ENCODE results near the gene SPANXD.
"Not testable (repeated sequence)": the region's sequence is repeated elsewhere in the genome, so short reads cannot be mapped to it uniquely, and the experiment has no call there.

The SPANXD gene

GRCh38 chrX:141698639-141699038 is at the start of gene SPANXD:
Gene SPANXD, minus strand, starts transcription at chrX:141698739. Its CDS starts 334 bp downstream, at chrX:141698405.
- DNase-seq (ENCODE audit: low read depth in 2 of 2, low spot score in 1 of 2), result not testable (repeated sequence)

- DNase-seq (ENCODE audit: low read depth in 2 of 2, low spot score in 1 of 2), result no peak
Observed at GRCh38 chrX:141742666-141743065, 44.1 kb upstream of the SPANXD start.

GRCh38 chrX:141736656-141737055 is 38.1 kb upstream of the SPANXD start:
- DNase-seq (ENCODE audit: low read depth in 2 of 2, low spot score in 1 of 2), result no peak

GRCh38 chrX:141733371-141733770 is 34.8 kb upstream of the SPANXD start:
- no peak for DNase-seq (ENCODE audit: low read depth in 2 of 2, low spot score in 1 of 2)

- DNase-seq (ENCODE audit: low read depth in 2 of 2, low spot score in 1 of 2), result no peak
Observed at GRCh38 chrX:141732031-141732430, 33.5 kb upstream of the SPANXD start.

- DNase-seq (ENCODE audit: low read depth in 2 of 2, low spot score in 1 of 2), result no peak
Observed at GRCh38 chrX:141724186-141724585, 25.6 kb upstream of the SPANXD start.

GRCh38 chrX:141714680-141715079 is 16.1 kb upstream of the SPANXD start:
- no peak for DNase-seq (ENCODE audit: low read depth in 2 of 2, low spot score in 1 of 2)

GRCh38 chrX:141701072-141701471 is 2.5 kb upstream of the SPANXD start:
- DNase-seq (ENCODE audit: low read depth in 2 of 2, low spot score in 1 of 2), result no peak

GRCh38 chrX:141673946-141674345 is 24.6 kb downstream of the SPANXD start:
- DNase-seq (ENCODE audit: low read depth in 2 of 2, low spot score in 1 of 2), result no peak

GRCh38 chrX:141669689-141670088 is 28.9 kb downstream of the SPANXD start:
- no peak for DNase-seq (ENCODE audit: low read depth in 2 of 2, low spot score in 1 of 2)

- no peak for DNase-seq (ENCODE audit: low read depth in 2 of 2, low spot score in 1 of 2)
Observed at GRCh38 chrX:141668371-141668770, 30.2 kb downstream of the SPANXD start.

GRCh38 chrX:141662781-141663180 is 35.8 kb downstream of the SPANXD start:
- DNase-seq (ENCODE audit: low read depth in 2 of 2, low spot score in 1 of 2), result no peak

- no peak for DNase-seq (ENCODE audit: low read depth in 2 of 2, low spot score in 1 of 2)
Observed at GRCh38 chrX:141652286-141652685, 46.3 kb downstream of the SPANXD start.
